ENCODE data around the gene NXF1. TPM values are rescaled to one million over a fixed set of nuclear protein-coding genes. Genes with fewer than 3 reads are reported as not detected.
"Not testable (repeated sequence)": the region's sequence is repeated elsewhere in the genome, so short reads cannot be mapped to it uniquely, and the experiment has no call there.

NXF1 gene
- total and polyA plus RNA-seq, 2 donors (not counting 1 experiment from before 2014, with no cell fraction given), result 17.2 to 27.8 TPM

GRCh38 chr11:62752994-62753735 lies 52.1 kb downstream of the NXF1 start:
- H3K27ac ChIP-seq (ENCODE audit: insufficient read depth, low read length), result peak overlapping the region; percentile 91
- TF ChIP-seq EZH2 (IDR thresholded peaks at IDR 0.05; ENCODE audit: low read length, missing control alignments) (no peak), CTCF (conservative IDR thresholded peaks at IDR 0.05 in 1 of 2, IDR thresholded peaks at IDR 0.05 in 1 of 2; ENCODE audit: low read depth in 1 of 2, low read length in 2 of 2) (no peak)

DNA sequence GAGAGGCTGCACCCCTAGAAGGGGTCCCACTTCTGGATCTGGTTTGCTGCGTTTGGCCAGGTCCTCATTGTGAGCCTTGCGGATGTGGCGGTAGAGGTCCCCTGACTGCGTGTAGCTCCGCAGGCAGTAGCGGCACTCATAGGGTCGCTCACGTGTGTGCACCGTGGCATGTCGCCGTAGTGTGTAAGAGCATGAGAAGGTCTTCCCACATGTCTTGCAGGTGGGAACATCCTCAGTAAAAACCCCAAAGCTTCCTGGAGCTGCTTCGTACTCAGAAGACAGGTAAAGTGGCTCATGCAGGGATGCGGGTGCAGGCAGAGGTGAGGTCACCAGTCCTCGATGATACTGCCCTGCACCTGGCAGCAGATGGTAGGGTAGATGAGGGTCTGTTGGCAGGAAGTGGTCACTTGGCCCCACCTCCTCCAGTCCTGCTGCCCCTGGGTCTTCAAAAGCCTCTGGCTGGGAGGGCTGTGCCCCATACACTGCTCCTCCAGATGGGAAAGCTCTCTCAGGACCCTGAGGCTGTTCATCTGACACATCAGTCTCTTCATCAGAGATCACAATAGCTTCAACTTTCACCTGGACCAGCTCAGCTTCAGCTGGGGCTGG lies 53.0 kb downstream of the NXF1 start:
- H4K20me1 ChIP-seq (ENCODE audit: control insufficient read depth, extremely low read depth, insufficient read depth, low read length), result no peaks in the 10 kb centered on the region
- H3K36me3 ChIP-seq (ENCODE audit: control insufficient read depth, insufficient read depth, low read length), result peaks cover 5% of the 10 kb centered on the region
- H3K9ac ChIP-seq (ENCODE audit: insufficient read depth, low read length), result no peak overlapping the region
- no peak overlapping the region for H3K27ac ChIP-seq (ENCODE audit: insufficient read depth, low read length)
- TF ChIP-seq CTCF (conservative IDR thresholded peaks at IDR 0.05 in 1 of 2, IDR thresholded peaks at IDR 0.05 in 1 of 2; ENCODE audit: low read depth in 1 of 2, low read length in 2 of 2), result no peak
- TF ChIP-seq EZH2 (IDR thresholded peaks at IDR 0.05; ENCODE audit: low read length, missing control alignments), result no peak
- H3K4me2 ChIP-seq (ENCODE audit: extremely low read depth, insufficient read depth, low read length), result no peak overlapping the region
- no peak overlapping the region for H3K4me3 ChIP-seq (replicated peaks in 1 of 4; ENCODE audit: control extremely low read depth in 1 of 4, insufficient read depth in 1 of 4, low read depth in 3 of 4, low read length in 4 of 4)
- no peaks in the 10 kb centered on the region for H3K4me1 ChIP-seq (ENCODE audit: control insufficient read depth, extremely low read depth, insufficient read depth, low read length)
- H3K79me2 ChIP-seq (ENCODE audit: control insufficient read depth, insufficient read depth, low read length), result peaks cover 7% of the 10 kb centered on the region
- H3K27me3 ChIP-seq (ENCODE audit: control insufficient read depth, insufficient read depth, low read length), result no peaks in the 10 kb centered on the region
- no peak for DNase-seq (ENCODE audit: low read depth in 2 of 2)
- H3K9me3 ChIP-seq (ENCODE audit: control insufficient read depth, insufficient read depth, low read depth, low read length), result no peaks in the 10 kb centered on the region
- no peak overlapping the region for H2AFZ ChIP-seq (ENCODE audit: low read length)

More at GRCh38 chr11:62752994-62753735, 52.1 kb downstream of the NXF1 start:
- Histone ChIP-seq H3K27me3 (ENCODE audit: control insufficient read depth, insufficient read depth, low read length) (no peaks in the 10 kb centered on the region), H3K36me3 (ENCODE audit: control insufficient read depth, insufficient read depth, low read length) (peaks cover 5% of the 10 kb centered on the region), H3K4me3 (replicated peaks in 1 of 4; ENCODE audit: control extremely low read depth in 1 of 4, insufficient read depth in 1 of 4, low read depth in 3 of 4, low read length in 4 of 4) (peak overlapping the region; percentile 83 to 100 (median 94)), H2AFZ (ENCODE audit: low read length) (peak overlapping the region; percentile 27), H3K9ac (ENCODE audit: insufficient read depth, low read length) (no peak overlapping the region), H3K9me3 (ENCODE audit: control insufficient read depth, insufficient read depth, low read depth, low read length) (no peaks in the 10 kb centered on the region), H3K4me2 (ENCODE audit: extremely low read depth, insufficient read depth, low read length) (peak overlapping the region; percentile 51), H3K4me1 (ENCODE audit: control insufficient read depth, extremely low read depth, insufficient read depth, low read length) (no peaks in the 10 kb centered on the region), H3K79me2 (ENCODE audit: control insufficient read depth, insufficient read depth, low read length) (peaks cover 7% of the 10 kb centered on the region), H4K20me1 (ENCODE audit: control insufficient read depth, extremely low read depth, insufficient read depth, low read length) (no peaks in the 10 kb centered on the region)
- no peak for DNase-seq (ENCODE audit: low read depth in 2 of 2)

GRCh38 chr11:62749931-62750330 lies 55.3 kb downstream of the NXF1 start:
- not testable (repeated sequence) for H3K9ac ChIP-seq (ENCODE audit: insufficient read depth, low read length); H3K27ac ChIP-seq (ENCODE audit: insufficient read depth, low read length); H3K9me3 ChIP-seq (ENCODE audit: control insufficient read depth, insufficient read depth, low read depth, low read length); H3K4me1 ChIP-seq (ENCODE audit: control insufficient read depth, extremely low read depth, insufficient read depth, low read length); H3K4me3 ChIP-seq (replicated peaks in 1 of 4; ENCODE audit: control extremely low read depth in 1 of 4, insufficient read depth in 1 of 4, low read depth in 3 of 4, low read length in 4 of 4); H3K79me2 ChIP-seq (ENCODE audit: control insufficient read depth, insufficient read depth, low read length); H2AFZ ChIP-seq (ENCODE audit: low read length); H3K36me3 ChIP-seq (ENCODE audit: control insufficient read depth, insufficient read depth, low read length); H4K20me1 ChIP-seq (ENCODE audit: control insufficient read depth, extremely low read depth, insufficient read depth, low read length); DNase-seq (ENCODE audit: low read depth in 2 of 2); H3K4me2 ChIP-seq (ENCODE audit: extremely low read depth, insufficient read depth, low read length); H3K27me3 ChIP-seq (ENCODE audit: control insufficient read depth, insufficient read depth, low read length)
